HG03432 (cell line): ENCODE measurements around the gene APLN.

Source experiments
- ATAC-seq: cut with Tn5 transposase; IDR thresholded peaks from one replicate; pipeline ENCODE4 v1.9.1; 2021; ENCODE audit warnings: mild to moderate bottlenecking, moderate library complexity; ENCODE audit not compliant: unreplicated experiment

Gene APLN

DNA sequence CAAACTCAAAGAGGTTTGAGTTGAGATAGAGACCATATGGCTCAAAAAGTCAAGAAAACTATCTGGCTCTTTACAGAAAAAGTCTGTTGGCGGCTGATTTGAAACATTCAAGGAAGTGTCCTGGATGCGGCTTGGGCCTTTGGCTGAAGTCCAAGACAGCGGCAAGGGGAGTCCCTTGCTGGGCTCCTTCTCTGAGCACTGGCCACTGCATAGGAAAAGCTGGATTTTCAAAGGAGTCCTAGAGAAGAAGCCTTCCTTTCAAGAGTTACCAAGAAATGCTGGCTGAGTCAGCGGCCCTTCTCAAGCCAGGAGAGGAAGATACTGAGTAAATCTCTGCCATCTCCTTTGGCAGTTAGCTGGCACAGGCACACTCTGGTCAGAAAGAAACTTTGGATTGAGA, 12.1 kb downstream of the APLN start:
- ATAC-seq: no peak

DNA sequence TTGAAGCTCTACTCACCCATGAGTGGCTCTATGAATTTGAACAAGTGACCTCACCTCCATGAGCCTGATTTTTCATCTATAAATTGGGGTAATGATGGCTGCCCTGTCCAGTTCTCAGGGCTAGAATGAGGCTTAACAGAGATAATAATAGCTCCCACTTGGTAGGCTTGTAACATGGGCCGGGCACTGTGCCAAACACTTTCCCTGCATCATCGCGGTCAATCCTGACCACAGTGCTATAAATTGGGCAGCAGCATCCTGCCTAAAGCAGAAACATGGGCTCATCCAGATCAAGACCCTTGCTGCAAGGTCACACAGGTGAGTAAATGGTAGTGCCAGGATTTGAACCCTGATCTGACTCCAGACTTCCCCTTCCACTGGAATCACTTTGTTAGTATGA, 12.8 kb downstream of the APLN start:
- no peak for ATAC-seq

DNA sequence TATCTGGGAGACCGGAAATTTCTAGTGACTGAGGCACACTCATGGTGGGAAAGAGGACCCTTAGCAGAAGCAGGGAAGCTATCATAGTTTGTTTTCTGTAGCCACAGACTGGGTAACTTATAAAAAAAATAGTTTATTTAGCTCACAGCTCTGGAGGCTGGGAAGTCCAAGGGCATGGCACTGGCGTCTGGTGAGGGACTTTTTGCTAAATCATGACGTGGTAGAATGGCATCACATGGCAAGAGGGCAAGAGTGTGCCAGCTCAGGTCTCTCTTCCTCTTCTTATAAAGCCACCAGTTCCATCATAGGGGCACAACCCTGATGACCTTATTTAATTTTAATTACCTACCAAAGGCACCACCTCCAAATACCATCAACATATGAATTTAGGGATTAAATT, 13.3 kb downstream of the APLN start:
- ATAC-seq: no peak

DNA sequence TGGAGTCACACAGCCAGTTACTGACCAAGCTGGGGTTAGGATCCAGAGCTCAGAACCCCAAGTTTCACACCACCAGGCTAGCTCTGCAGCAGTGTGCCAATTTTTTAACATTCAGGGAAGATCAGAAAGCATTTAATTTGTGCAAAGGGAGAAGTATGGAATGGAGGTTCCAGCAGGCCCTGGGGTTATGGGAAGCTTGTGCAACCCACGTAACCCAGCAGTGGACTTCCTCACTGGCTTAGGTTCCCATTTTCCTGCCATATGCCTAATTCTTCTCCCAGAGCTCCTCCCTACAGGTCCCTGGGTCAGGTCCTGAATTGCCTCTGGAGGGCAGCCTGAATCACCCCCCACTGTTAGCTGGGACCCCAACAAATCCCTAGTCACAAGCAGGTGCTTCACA, 14.0 kb downstream of the APLN start:
- ATAC-seq: no peak

DNA sequence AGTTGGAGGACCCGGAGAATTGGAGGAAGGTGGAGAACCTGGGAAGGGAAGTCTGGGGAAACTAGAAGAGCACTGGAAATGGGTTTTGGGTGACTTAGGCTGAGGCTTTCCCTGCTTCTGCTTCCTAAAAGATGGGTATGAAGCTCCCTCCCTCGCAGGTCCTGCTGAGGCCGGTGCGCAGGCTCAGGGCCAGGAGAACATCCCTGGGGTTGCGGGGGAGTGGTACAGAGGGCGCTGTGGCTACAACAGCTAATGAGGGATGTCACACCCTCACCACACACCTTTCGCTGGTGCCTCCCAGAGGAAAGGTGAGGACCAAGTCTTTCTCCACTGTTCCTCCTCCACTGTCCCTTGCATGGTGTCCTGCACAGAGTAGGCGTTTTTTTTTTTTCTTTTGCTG, 15.8 kb downstream of the APLN start:
- no peak for ATAC-seq

DNA sequence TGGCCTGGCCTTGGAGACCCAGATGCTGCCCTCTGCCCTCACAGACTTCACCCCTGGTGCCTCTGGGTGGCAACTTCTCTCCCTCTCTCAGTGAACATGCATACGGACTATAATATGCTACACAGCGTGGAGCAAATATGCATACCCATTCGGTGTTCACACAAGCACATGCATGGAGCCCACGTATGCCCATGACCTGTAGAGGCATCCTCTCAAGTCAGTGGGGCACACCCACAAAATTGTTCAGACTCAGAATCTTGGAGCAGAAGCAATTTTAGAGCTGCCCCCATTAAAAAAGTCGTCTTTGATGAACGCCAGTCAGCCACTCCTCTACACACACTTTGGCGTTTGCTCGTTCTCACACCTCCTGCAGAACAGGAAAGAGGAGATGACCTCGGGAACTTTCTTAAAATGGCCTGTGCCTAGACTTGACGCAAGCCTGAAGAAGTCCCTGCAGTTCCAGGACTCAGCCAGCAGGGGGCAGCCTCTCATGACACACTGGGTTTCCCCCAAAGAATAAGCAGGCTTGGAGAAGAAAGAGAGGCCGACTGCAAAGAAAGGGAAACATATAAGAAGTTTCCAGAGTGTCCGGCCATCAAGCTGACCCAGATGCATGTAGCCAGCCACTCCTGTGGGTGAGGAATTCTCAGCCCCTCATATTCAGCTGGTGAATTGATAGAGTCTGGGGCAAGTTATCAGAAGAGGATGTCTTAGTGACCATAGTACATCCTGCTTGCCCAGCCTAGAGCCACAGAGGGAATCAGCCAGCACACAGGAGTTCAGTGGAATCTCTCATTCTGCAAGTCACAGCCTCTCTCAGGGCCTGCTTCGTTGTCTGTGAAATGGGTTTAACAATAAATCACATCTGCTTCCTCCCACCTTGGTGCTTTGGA, 17.3 kb downstream of the APLN start:
- ATAC-seq: peak; percentile 69

DNA sequence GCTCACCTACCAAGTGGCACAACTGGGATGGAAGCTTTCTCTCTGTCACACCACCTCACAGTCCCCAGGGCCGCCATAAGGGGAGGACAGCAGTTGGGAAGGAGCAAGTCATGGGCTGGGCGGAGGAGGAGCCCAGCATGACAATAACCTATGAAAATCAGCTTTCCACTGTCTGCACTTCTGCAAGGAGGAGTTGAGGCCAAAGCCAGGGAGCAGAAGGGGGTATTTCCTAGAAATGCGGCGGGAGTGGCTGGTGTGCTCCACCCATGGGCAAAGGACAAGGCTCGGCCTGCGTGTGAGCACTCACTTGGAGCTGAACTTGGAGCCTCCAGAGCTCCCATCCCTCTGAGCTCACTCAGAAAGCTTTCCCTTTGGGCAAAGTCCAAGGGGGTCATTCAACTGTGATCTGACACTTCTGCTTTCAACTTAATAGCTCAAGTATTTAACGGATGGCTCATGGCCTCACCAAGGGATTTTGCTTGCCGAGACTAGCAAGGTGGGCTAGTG, 18.5 kb downstream of the APLN start:
- ATAC-seq: no peak

DNA sequence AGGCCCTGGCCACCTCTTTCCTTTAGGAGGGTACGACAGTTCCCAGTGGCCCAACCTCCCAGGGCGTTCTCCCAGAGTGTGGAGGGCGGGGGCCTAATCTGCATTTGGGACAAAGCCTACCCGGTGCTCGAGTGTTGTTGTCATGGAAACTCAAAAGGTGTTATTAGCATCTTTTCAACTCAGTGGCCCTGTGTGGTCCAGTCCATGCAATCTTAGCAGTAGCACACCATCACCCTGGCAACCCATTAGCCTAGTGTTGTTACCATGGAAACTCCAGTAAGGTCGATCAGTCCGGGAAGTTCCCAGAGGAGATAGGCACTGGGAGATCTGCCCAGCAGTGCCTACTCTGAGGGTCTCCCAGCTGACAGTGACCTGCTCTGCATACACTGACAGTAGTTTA, 20.2 kb downstream of the APLN start:
- ATAC-seq: no peak

DNA sequence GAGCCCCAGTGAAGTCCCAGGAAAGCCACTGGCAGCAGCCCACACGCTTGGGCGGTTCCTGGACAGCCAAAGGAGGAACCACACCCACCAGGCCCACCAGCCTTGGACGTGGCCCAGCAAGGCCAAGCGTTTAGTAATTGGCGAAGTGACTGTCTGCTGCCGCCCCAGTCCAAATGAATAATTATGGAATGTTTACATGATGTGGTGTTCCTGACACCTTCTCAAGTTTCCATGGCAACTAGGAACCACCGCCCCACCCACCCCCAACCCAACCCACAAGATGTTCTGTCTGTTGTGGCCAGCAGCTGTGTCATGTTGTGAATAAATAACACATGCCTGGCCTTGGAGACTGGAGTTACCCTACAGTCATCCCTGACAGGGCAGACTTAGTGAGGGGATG, 22.3 kb downstream of the APLN start:
- ATAC-seq: no peak

DNA sequence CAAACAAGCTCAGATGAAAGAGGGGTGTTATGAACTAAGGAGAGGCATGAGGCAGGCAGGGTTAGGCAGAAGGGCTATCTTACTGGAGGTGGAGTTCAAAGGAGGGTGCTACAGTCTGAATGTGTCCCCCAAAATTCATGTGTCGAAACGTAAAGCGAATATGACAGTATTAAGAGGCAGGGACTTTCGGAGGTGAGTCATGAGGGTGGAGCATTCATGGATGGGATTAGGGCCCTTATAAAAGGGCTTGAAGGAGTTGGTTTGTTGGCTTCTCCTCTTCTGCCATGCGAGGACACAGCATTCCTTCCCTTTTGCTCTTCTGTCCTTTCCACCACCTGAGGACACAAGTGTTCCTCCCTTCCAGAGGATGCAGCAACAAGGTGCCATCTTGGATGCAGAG, 22.9 kb downstream of the APLN start:
- ATAC-seq: no peak

DNA sequence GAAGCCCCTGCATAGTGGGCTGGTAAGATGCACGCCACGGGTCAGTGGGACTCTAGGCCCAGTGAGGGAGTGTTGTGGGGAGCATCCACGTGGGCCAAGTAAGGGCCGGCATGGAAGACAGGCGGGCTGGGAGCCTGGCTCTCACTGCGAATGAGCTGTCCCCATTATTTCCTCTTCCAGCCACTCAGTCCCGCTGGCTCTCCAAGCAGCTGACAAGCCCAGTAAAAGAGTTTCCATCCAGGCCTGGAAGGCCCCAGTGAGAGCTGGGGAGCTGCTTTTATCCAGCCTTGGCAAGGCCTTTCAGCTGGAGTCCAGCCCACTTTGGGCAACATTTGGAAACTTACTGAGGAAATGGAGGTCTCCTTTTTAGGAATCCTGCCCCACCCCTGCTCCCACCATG, 24.9 kb downstream of the APLN start:
- no peak for ATAC-seq

DNA sequence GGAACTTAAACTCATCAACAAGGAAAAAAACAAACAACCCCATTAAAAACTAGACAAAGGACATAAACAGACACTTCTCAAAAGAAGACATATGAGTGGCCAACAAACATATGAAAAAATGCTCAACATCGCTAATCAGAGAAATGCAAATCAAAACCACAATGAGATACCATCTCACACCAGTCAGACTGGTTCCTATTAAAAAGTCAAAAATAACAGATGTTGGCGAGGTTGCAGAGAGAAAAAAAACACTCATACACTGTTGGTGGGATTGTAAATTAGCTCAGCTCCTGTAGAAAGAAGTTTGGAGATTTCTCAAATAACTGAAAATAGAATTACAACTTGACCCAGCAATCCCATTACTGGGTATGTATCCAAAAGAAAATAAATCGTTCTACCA, 28.7 kb downstream of the APLN start:
- ATAC-seq: no peak

DNA sequence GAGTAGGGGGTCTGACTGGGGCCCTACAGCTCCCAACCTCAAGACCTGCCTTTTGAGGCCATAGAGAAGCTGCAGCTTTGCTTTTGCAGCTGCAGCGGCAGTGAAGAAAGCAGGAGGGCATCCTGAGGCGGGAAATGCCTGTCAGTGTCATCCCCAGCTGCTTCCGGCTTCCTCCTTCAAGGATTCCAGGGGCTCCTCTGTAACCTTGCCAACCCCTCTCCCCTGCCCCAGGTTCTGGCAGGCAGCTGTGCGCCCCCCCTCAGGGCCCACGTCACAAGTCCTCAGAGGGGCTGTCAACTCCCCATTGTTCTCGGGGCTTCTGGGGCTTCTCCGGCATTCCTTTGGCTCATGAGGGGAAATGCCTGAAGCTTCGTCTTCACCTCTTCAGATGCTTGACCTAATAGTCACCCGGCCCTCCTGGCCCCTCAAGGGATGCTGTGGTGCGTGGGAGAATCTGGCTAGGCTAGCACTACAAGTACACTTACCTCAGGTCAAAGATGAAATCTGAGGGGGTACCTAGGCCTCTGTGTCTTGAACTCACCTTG, 31.9 kb downstream of the APLN start:
- ATAC-seq: no peak

DNA sequence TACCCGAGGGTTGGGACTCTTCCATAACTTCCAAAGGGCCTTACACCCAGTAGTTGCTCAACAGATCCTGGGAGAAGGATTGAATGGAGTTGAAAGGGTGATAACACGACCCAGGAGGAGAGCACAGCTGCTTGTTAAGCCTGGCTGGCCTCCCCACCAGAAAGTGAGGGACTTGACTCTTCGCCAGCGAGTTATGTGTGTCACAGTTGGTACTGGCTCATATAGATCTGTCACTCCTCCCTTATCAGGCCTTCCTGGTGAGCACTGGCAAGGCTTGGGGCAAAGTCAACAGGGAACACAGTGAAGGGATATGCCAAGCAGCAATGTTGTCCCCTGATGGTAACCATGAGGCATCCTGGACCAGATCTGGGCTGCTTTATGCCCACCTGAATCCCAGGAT, 35.8 kb downstream of the APLN start:
- no peak for ATAC-seq

DNA sequence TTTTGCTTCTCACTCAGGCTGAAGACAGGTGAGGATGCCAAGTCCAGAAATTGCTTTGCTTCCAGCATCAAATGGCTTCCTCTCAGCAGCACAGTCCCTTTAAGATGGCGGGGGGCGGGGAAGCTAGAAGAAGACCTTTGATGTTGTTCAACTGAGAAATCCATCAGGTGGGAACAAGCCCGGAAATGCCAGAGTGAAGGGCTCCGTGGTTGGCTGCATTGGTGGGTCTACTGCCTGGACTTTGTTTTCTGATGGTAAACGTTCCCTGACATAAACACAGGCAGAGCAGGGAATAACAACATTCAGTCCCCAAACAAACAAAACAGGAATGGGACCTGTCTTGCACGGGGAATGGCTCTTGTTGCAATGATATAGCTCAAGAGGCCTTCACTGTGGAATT, 37.3 kb downstream of the APLN start:
- no peak for ATAC-seq

DNA sequence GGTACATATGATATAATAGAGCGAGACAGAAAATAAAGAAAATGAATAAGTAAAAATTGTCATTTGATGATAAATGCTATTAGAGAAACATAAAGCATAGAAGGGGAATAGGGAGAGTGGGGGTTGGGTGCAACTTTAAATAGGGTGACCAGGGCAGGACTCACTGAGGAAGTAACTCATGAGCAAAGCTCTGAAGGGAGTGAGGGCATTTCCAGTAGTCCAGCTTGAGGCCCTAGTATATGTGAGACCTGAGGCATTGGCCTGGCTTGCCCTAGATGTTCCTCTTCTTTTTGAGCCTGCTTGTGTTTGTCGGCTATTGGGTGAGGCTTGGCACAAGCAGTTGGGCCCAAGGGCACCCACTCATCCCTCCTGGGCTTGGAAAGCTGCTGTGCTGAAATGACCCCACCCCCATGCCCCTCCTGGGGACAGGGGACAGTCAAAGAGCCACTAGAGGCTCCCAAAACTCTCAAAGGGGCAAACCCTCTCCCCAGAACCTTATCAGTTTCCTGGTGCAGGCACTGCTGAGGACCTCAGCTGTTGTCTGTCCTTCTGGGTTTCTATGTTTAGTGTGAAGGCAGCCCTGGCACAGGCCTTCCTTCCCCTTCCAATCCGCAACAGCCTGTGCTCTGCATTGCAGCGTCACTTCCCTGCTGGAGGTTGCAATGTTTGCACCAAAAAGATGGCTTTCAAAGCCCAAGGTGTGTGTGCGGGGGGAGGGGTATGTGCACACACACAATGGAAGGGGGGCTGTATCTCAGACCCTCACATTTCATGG, 40.1 kb downstream of the APLN start:
- ATAC-seq: no peak

DNA sequence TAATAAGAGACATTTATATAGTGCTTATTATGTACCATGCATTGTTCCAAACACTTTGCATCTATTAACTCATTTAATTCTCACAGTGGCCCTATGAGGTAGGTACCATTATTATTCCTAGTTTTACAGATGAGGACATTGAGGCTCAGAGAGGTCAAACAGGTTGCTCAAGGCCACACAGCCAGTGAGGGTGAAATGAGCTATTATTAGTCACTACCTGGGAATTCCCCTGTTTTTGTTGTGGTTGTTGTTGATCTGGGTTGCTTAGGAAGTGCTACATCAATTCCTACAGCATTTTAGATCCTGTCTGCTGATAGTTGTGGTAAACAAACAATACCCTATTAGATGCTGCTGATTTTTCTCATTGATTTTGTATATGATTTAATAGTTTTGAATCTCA, 41.2 kb downstream of the APLN start:
- no peak for ATAC-seq

DNA sequence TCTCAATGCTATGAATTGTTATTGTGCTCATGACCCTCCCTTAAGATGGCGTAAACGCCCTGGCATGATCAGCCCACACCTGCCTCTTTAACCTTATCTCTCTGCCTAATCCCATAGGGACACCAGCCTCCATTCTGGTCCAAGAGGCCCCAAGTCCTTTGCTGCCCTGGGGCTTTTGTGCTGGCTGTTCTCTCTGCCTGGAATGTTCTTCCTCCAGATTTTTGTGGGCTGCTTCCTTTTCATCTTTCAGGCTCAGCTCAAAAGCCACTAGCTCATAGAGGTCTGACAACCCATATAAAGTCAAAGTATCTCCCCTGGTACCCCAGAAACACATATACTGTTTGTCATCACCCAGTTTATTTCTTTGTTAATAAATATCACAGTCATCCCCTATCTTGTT, 42.4 kb downstream of the APLN start:
- ATAC-seq: no peak

DNA sequence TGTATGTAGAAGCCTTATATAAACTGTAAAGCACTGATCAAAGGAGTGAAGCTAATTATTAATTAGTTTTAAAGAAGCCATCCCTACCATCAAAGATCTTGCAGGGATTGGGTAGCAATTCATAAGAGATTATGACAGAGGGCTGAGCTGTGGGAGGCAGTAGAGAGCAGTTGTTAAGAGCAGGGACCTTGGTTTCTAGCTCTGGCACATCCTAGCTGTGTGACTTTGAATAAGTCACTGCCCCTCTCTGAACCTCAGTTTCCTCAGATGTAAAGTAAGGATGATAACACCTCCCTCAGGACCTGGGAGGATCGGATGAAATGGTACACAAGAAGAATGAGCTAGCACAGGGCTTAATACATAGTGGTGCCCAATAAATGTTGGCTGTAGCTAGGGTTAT, 45.4 kb downstream of the APLN start:
- ATAC-seq: no peak

DNA sequence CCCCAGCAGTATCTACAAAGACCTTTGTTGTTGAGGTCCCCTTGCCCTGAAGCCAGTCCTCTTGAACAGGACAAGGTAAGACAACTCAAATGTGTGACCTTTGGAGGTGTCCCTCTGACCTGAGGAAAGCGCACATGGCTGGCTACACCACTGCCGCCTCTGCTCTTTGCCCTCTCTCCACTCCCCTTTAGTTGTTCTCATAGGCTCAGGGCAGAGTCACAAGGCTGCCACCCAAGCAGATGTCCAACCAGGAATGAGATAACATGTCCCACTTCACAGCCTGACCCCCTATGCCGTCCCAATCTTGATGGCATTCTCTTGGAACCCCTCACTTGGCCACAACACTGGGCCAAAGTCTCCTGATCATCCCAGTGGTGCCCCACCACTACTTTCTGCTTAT, 46.3 kb downstream of the APLN start:
- ATAC-seq: no peak

DNA sequence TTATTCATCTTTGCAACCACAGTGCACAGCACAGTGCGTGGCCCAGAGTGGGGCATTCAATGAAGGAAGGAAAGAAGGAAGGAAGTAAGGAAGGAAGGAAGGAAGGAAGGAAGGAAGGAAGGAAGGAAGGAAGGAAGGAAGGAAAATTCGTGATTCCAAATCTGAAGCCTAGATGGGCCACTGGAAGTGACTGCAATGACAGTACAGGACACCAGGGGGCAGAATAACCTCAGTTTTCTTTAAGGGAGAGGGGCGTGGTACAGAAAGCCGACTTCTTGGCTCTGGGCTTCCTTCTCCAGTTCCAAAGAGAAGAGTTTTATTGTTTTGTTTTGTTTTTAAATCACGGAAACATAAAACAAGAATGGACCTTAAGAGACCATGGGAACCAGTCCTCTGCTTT, 47.8 kb downstream of the APLN start:
- ATAC-seq: no peak

DNA sequence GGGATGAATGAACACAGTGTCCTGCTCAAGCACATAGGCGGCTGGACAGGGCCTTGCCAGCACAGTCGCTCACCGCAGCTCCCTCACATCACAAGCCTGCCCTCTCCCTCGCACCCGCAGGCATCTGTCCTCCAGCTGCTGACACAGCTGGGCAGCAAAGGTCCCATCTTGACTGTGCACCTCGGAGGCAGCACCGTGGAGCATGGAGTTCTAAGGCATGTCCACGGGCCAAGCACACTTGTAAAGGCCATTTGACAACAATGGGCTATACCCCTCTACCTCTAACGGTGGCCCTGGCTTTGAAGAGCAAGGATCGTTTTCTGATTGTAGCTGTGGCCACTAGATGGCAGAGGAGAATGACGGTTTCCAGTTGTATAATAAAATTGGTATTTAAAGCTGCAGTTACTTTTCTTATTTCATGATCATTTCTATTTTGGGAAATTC, 53.8 kb downstream of the APLN start:
- no peak for ATAC-seq
